NCI-H2227 (cell line): Measurements from ENCODE around the gene PPP2R2D.

ENCODE experiments used
- DNase-seq: peaks from one replicate; lab custom pipeline; 2025; ENCODE audit not compliant: unreplicated experiment; lab: John Stamatoyannopoulos, UW

Gene PPP2R2D

GRCh38 chr10:131888186-131888604 lies 12.6 kb upstream of the PPP2R2D start:
- no peak for DNase-seq

GRCh38 chr10:131889755-131890154 lies 11.1 kb upstream of the PPP2R2D start:
- DNase-seq = no peak

DNA sequence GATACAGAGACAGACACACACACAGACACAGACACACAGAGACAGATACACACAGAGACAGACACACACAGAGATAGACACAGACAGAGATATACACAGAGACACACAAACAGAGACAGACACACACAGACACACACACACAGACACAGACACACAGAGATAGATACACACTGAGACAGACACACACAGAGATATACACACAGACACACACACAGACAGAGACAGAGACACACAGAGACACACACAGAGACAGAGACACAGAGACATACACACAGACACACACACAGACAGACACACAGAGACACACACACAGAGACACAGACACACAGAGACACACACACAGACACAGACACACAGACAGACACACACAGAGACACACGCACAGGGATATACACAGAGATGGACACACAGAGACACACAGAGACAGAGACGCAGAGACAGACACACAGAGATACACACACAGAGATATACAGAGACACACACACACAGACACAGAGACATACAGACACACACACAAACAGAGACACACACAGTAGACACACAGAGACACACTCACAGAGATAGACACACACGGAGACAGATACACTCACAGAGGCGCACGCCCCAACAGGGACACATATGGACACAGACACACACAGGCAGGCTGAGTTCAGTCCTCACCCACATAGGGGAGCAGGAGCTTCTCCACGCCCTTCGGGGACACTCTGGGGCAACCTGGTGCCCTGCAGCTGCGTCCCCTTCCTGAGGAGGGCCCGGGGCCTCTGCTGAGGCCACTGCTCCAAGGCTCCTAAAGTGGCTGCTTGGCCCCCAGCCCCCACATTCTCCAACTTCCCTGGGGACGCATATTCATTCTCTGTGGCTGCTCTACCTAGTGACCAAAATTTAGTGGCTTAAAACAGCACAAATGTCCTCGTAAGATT lies 10.3 kb upstream of the PPP2R2D start:
- no peak for DNase-seq

- DNase-seq = peak; percentile 6
Observed at GRCh38 chr10:131891196-131891928, 9.4 kb upstream of the PPP2R2D start.

DNA sequence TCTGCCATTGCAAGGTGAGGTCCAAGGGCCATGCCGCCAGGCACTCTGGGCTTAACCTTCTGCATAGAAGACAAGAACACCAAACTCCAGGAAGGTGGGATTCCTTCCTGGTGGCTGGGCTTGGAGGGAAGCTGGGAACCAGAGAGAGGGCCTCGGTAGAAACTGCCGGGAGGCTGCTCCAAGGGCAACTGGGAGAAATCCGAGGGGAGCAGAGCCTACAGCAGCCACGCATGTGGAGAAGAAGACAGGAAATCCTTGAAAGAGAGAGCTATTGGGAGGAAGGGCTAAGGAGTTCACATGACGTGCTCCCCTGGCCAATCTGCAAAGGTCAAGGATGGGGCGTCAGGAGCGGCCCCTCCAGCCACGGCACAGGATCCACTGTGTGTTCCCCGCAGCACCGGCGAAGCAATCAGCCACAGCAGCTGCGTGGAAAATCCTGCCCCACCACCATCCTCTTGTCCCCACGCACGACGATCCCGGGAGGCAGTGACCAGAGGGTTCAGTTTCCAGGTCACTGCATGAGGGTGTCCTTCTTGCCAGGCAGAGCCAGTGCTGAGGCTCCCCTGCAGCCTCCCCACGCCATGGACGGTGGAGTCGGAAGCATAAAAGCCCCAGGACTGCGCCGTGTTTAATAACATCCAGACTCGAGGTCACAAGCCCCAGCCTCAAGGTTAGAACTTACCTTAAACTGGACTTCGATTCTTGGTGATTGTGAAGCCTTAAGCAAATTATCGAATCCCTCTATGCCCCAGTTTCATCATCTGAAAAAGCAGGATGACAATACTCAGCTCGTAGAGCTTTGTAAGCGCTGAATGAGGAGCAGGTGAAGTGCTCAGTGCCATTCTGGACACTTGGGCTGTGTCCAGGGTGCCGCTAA lies 8.6 kb upstream of the PPP2R2D start:
- no peak for DNase-seq

GRCh38 chr10:131892806-131893675 lies 7.8 kb upstream of the PPP2R2D start:
- DNase-seq = no peak

DNA sequence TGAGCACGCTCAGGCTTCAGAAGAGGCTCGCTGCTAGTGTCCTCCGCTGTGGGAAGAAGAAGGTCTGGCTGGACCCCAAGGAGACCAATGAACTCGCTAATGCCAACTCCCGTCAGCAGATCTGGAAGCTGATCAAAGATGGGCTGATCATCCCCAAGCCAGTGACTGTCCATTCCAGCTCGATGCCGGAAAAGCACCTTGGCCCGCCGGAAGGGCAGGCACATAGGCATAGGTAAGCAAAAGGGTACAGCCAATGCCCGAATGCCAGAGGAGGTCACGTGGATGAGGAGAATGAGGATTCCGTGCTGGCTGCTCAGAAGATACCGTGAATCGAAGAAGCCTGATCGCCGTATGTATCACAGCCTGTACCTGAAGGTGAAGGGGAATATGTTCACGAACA lies 5.7 kb upstream of the PPP2R2D start:
- no peak for DNase-seq

- DNase-seq = no peak
Observed at GRCh38 chr10:131896403-131896802, 4.4 kb upstream of the PPP2R2D start.

DNA sequence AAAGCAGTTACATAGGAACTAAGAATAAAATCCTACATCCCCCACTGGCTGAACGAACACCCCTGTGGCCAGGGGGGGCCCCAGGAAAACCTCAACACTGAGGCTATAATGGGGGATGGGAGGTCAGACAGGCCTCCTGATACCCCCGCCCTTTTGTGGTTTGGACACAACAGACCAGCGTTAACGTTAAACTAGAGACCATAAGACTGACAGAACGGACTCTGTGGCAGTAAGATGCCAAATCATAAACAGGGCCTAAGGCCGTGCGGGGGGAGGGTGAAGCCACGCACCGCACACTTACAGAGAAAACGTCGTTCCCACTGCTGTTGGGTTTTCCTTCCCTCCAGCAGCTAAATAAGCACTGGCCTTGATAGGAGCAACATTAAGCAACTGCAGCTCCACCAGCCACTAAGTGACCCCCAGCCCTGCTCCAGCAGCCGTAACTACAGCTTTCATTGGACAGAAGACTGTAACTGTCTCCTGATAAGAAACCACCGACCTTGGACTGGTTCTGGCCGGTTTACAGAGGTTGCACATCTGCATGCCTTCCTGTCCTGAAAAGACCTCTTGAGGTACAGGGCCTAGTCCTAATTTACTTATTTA lies 3.4 kb upstream of the PPP2R2D start:
- DNase-seq = no peak

- DNase-seq = no peak
Observed at GRCh38 chr10:131898061-131898460, 2.7 kb upstream of the PPP2R2D start.

GRCh38 chr10:131898713-131899112 lies 2.1 kb upstream of the PPP2R2D start:
- no peak for DNase-seq

- DNase-seq = no peak
Observed at GRCh38 chr10:131899116-131899690, 1.6 kb upstream of the PPP2R2D start.

GRCh38 chr10:131899695-131900349 lies 986 bp upstream of the PPP2R2D start:
- peak; percentile 29 for DNase-seq

DNA sequence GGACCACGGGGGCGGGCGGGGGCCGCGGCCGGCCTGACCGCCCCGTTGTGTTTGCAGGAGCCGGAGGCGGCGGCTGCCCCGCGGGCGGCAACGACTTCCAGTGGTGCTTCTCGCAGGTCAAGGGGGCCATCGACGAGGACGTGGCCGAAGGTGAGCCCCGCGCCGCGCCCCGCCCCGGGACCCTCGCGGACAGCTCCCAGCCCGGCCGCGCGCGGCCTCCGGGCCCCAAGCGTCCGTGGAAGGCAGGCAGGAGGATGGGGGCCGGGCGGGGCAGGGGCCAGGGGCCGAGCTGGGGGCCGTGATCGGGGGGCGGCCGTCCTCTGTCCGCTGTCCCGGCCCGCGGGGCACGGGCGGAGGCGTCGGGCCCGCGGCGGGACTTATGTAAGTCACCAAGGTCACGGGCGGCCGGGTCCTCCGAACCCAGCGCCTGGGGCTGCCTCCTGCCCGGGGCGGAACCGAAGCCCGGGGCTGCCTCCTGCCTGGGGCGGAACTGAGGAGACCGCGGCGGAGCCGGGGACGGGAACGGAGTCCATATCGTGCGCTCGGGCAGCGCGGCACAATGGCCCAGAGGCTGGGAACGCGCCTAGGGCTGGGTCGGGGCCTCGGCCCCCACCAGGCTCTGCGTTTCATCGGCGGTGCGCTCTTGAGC lies 497 bp downstream of the PPP2R2D start:
- DNase-seq = peak; percentile 45

DNA sequence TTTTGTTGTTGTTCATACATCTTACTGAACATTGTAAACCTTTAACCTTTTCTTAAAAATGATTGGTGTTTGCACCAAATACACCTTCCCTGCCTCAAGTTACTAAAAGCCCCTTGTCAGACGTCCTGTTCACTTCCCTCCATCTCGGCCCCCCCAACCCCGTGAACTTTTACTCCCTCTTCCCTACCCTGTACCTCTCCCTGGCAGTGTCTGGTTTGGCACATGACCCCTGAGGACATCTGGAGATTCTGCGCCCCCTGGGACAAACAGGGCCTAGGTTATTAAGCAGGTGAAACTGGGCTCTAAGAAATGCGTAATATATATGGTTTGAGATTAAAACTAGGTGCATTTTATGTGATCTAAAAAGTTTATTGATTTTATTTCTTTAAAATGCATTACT lies 1.4 kb downstream of the PPP2R2D start:
- no peak for DNase-seq

DNA sequence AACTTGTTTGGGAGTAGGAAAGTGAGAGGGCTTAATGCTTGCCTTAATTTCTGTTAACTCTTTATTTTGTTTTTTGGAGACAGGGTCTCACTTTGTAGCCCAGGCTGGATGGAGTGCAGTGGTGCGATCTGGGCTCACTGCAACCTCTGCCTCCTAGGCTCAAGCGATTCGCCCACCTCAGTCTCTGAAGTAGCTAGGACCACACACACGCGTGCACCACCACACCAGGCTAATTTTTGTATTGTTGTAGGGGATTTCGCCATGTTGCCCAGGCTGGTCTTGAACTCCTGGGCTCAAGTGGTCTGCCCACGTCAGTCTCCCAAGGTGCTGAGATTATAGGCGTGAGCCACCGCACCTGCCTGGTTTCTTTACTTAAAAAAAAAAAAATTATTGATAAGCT lies 1.9 kb downstream of the PPP2R2D start:
- no peak for DNase-seq

GRCh38 chr10:131905267-131905571 lies 4.4 kb downstream of the PPP2R2D start:
- no peak for DNase-seq

DNA sequence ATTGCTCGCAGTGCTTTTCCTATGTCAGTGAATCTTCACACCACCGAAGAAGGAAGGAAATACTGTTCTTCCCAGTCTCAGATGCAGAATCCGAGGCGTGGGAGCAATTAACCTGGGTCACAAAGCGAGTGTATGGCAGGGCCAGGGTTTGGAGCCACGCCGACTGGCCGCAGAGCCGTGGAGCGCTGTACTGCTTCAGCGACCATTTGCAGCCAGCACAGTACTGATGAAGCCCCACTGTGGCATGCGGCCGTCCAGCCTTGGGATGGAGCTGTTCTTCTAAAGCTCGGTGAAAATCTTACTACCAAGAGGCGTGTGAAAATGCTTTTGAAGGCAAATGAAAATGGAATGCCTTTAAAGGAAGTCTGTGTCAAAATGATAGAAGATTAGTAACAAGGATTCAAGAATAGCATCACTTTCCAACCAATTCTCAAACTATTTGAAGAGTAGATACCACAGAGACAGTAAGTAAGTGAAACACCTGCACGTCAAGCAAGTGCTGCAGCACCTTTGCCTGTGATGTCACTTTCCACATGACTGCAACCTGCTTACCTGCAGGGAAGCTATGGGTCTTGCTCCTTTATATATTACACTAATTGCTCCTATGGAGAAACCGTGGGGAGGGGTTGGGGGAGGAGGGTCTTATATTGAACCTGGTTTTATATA lies 4.9 kb downstream of the PPP2R2D start:
- DNase-seq = no peak
